CD4-positive, alpha-beta T cell treated with Interferon gamma for 1 hour (primary cell): ENCODE data around the gene NAPEPLD.
"Not testable (repeated sequence)": the region's sequence is repeated elsewhere in the genome, so short reads cannot be mapped to it uniquely, and the experiment has no call there.

ENCODE experiments used
- DNase-seq: peaks from one replicate; pipeline ENCODE4 v3.0.0-alpha.2; 2020

The NAPEPLD gene

DNA sequence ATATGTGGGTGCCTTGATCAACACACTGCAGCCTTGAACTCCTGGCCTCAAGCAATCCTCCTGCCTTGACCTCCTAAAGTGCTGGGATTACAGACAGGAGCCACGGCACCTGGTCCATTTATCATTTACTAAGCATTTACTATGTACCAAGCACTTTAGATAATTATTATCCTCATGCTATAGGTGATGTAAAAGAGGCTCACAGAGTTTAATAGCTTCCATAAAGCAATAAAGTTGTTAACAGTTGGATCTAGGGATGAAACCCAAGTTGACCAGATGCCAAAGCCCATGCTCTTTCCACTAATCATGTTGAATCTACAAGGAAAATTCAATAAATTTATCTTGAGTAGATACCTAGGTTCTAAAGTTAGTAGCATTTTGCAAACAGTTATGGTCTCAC, 5.0 kb downstream of the NAPEPLD start:
- no peak for DNase-seq

DNA sequence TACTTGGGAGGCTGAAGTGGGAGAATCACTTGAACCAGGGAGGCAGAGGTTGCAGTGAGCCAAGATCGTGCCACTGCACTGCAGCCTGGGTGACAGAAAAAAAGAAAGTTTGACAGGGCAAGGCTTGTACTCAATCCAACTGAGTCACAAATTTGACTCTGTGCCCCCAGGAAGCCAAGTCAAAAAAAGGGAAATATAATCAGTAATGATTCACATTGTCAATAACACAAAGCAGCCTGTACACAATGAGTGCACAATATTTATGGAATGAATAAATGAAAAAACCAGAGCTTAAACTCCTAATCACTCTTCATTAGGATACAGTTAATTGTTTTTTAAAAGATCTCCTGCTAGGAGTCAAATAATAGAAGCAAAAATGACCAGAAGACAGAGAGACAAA, 6.4 kb downstream of the NAPEPLD start:
- DNase-seq, result no peak

DNA sequence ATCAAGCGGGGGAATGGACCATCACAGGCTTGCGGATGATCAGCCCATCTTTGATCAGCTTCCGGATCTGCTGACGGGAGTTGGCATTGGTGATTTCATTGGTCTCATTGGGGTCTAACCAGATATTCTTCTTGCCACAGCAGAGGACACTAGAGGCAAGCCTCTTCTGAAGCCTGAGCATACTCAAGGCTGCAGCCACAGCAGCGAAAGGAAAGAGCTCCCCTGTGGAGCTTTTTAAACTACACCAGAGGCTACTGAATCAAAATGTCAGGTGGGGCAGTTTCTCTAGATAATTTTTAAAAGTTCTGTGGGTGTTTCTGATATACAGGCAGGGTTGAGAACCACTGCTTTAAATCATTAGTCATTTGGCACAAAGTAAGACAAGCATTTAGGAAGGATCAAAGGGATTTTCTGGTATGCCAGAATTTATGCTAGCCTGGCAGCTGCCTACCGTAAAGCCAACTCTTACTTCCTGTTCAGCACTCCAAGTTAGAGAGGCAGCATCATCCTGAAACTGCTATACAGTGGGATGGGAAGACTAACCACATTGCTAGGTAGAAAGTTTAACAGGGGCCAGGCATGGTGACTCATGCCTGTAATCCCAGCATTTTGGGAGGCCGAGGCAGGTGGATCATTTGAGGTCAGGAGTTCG, 7.0 kb downstream of the NAPEPLD start:
- no peak for DNase-seq

DNA sequence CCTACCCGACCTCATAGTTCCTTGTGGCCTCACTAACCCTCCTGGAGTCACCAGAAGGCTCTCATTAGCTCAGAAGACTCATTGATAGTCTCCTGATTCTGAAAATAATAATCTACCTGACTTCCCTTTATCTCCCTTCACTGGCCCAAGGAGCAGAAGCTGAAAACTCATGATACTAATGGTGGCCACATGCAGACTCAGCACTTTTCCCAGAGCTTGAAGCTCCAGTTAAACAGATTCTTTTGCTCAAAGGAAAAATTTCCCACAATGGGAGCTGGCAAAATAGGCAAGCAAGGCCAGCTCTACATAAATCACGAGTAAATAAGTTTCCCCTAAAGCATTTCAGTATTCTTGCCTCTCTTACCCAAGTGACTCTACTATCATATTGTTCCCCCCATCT, 8.2 kb downstream of the NAPEPLD start:
- no peak for DNase-seq

DNA sequence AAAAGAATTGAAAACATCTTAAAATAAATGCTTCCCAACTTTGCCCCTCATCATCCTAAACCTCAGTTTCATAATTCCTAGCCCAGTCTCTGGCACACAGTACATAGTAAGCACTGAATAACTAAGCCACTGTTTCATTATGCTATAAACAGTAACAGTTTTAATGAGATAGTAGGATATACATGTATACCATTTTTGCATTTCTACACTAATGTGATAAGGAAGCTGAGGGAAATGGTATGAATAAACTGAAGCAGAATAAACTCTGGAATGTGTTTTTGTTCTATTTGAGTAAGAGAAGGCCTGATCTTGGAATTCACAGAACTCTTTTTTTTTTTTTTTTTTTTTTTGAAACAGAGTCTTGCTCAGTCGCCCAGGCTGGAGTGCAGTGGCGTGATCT, 8.8 kb downstream of the NAPEPLD start:
- DNase-seq, result no peak

DNA sequence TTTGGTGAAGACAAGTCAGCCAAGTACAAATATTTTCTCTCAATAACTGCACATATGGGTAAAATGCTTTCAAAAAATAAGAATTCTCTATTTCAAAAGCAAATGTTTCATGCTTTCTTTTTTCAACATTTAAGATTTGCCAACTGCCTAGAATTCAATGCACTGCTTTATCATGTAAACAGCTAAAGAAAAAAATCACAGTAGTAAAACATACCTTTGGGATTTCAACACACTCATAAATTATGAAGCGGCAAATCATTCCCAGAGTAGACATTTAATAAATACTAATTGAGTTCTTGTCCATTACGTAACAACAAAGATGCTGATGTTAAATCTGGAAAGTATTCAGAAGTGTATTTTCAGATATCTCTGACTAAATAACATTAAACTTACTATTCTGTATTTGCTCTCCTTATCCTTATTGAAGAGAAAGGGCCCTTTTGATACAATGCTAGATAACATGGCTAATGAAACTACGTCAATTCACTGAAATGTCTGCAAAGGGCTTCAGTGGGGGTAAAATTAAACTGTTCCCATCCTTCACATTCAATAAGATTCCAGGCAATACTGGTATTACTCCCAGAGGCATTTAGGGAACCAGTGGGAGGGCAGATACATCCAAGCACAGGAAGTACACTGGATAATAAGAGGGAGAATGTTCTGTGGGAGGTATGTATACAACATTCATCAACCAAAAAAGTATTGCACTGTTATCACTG, 13.9 kb downstream of the NAPEPLD start:
- DNase-seq, result no peak

DNA sequence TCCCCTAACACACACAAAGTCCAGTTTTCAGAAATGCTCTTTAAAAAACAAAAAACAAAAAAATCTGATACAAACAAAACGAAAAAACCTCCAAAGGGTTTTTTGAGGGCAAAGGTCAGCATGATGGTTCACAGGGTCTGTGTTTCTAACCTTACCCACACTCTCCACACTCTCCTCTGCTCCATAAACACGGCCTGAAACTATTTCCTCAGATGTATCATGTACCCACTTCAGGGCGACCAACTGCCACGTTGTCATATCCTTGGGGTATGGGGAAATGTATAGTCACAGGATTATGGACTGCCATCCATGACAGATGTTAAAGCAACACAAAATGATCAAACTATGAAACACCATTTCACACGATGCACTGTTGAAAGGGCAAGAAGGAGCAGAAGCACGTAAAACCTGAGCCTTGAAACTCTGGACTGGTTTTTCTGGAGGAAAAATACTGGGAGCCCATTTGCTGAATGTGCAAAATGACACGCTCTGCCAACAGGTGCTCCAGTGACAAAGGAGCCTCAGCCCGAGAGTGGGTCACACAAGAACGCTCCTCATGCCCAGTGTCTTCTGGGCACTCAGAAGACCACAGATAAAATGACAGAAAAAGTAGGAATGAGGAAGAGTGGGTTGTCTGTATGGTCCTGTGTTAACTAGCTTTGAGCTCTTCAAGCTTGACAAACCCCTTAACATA, 15.8 kb downstream of the NAPEPLD start:
- DNase-seq, result no peak

DNA sequence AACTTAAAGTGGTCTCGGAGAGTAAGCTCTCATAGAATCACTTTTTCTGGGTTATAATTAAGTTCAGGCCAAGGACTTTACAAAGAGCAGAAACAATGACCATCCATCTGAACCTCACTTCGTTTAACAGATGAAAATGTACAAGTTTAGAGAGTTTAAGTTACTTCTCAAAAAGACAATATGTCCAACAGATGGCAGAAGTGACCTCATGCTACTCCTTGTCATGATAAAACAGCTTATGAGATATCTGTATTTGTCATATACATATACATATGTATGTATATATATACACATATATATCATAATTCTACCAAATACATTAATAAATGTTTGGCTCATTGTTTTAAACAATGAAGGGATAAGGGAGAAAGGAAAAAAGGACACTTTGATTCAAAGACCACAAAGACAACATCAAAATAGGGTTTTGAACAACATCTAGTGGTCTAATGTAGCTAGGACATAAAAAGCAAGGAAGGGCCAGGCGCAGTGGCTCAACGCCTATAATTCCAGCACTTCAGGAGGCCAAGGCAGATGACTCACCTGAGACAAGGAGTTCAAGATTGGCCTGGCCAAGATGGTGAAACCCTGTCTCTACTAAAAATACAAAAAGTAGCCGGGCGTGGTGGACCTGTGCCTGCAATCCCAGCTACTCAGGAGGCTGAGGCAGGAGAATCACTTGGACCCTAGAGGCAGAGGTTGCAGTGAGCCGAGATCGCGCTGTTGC, 17.8 kb downstream of the NAPEPLD start:
- DNase-seq, result no peak

DNA sequence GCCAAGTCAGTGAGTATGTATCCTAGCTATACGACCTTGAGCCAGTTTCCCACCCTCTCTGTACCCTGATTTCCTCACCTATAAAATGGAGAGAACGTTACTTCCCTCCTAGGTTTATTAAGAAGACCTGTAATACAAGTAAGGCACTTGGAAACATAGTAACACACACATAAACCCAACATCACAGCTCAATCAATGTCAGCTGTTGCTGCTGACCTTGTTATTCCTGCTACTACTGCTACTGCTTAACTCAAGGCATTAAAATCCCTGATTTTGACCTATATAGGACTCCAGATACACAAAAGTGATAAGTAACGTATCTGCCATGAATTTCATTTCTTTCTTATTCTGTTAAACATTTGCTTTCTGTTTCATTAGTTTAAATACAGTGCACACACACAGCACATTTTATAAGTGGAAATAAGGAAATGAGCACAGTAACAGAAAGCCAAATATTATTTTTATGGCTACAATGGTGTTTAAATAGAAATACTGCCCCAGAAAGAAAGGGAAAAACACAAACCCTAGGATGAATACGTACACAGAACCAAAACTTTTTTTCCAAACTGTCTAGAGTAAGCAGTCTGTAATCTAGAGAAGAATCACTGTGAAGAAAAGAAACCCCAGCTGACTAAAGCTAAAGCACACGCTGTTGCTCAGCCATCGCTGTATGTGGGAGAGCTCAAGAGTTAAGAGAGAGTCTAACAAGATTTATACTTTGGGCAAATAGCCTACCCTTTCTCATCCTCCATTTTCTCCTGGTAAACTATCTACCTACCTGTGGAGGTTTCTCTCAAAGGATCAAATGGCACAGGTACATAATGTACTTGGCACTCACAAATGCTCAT, 19.0 kb downstream of the NAPEPLD start:
- DNase-seq, result no peak

DNA sequence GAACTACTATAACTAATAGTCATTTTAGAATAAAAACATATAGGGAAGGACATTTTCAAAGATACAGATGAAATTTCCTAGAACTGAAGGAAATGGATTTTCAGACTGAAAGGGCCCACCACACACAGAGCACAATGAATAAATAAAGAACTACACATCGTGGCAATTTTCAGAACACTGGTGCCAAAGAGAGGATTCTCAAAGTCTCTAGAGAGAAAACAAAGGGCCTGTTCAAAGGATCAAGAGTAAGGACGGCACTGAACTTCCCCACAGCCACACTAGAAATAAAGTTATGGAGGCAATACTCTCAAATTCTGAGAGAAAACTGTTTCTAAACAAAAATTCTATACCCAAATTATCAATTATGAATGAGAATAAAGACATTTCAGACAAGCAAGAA, 21.9 kb downstream of the NAPEPLD start:
- DNase-seq, result no peak

DNA sequence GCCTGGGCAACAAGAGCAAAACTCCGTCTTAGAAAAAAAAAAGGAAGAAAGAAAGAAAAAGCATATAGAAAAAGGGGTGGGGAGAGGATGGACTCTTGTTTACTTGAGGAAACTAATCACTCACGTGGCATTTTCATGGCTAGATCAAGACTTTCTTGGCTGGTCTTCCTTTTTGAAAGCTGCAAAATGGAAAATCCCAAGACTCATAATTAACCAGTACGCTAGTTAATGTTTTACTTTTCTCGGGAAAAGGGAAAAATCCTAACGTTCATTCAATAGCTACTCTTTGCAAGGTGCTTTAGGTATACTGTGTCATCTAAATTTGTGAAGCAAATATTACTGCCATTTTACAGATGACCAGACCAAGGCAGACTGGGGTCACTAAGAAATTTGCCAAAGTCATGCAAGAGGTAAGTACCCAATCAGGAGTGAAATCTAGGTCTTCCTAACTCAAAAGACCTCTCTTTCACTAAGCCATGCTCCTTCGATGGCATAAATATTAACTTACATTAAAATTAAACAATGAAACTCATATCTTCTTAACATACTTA, 24.4 kb downstream of the NAPEPLD start:
- DNase-seq, result no peak

DNA sequence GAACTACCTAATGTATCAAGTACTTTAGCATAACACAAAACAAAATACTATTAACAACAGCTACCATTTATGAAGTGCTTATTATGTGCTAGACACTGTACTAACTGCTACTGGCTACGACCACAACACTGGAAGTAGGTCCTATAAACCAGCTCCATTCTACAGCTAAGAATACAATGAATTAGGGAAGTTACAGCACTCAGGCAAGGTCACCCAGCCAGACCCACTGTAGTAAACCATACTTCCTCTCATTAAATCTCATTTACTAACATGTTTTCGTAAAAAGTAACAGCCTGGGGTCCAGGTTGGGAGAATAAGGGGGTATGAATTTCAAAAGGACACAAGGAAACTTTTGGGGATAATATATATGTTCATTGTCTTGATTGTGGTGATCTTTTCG, 25.4 kb downstream of the NAPEPLD start:
- no peak for DNase-seq

DNA sequence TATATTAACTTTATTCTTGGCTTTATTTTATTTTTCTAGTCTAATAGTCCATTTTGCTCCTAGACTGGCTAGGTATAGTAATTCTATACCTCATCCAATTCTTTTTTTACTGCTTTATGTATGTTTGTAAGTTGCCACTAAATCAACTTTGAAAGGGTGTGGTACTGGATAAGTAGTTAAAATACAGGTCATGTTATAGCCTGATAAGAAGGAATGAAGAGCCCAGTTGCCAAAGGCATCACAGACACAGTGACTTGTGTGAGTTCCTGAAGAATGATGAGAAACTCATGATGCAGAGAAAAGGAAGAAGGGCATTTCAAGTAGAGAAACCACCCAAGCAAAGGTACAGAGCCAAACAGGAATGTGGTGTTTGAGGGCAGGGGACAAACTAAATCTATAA, 27.3 kb downstream of the NAPEPLD start:
- no peak for DNase-seq

DNA sequence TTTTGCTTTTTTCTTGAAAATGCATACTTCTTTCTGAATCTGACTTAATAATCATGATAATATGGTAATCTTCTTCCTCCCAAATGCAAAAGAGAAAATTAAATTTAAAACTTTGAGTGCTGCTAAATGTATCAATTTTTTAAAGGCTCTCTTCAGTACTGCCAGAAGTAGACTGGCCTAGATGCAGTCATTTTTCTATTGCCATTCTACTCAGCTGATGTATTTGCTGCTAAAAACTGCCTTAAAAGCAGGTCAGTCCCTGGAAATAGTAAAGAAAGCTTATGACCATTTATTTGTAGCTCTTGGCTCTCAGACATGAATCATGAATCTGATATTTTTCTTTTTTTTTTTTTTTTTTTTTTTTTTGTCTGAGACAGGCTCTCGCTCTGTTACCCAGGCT, 28.5 kb downstream of the NAPEPLD start:
- no peak for DNase-seq

DNA sequence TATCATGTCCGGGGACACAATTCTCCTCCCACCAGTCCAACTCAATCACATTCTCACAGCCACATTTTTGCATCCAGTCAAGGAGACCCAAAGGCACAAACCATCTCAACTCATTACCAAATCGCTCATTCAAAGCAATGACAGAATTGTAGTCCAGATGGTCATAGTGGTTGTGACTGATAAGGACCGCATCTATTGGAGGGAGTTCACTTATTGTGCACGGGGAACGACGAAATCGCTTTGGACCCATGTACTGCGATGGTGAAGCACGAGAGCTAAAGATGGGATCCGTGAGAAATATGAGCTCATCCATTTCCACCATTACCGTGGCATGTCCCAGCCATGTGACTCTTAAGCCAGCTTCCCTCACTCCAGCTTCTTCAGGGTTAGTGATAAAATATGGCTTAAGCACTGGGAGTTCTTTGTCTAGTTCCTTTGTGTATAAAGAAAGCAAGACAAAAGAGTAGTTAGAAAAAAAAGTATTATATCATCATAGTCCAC, 29.1 kb downstream of the NAPEPLD start:
- no peak for DNase-seq

DNA sequence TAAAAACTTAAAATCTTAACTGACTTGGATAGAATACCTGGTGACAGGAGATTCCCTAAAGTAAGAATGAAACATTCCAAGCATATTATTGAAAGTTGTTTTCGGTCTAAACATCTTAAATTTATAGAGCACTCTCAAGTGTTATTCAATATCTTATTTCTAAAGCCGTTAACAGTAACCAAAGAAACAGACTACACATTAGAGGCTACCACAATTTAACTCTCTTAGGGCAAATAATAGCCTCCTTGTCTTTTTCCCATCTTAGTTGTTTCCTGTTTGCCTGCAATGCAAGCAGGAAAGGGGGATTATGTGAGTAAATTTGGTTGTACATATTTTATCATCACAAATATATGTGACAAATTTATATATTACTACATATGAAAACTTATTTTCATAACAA, 31.4 kb downstream of the NAPEPLD start:
- no peak for DNase-seq

DNA sequence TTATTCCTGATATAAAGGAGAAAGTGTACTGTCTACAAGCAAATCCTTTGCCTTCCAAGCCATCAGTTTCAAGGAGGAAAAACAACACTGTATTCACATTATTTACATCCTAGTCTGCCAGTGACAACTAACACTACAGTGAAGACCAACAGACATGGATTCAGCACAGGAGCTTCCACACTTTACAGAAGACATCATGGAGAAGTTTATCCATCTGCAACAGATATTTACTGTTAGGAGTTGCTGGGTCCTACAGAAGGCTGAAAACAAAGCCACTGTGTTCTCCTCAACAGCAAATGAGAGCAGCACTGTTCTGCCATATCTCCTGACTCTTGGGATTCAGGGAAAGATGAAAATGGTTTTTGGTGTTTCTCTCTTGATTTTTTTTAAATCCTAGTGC, 31.9 kb downstream of the NAPEPLD start:
- DNase-seq, result no peak

DNA sequence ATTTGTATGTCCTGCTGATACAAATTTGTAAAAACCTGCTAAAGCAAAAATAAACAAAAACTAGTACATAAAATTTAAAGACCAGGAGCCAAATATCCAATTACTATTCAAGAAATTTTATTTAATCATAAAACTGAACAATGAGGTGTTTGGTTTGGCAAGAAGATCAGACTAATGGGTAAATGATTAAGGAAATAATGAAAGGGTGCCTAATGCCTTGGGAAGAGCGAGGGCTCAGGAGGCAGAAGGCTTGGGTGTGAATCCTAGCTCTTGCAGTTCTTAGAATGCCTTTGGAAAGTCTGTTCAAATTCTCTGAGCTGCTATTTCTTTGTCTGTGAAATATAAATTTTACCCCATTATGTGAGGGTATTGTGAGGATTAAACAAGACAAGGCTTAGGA, 32.4 kb downstream of the NAPEPLD start:
- no peak for DNase-seq

DNA sequence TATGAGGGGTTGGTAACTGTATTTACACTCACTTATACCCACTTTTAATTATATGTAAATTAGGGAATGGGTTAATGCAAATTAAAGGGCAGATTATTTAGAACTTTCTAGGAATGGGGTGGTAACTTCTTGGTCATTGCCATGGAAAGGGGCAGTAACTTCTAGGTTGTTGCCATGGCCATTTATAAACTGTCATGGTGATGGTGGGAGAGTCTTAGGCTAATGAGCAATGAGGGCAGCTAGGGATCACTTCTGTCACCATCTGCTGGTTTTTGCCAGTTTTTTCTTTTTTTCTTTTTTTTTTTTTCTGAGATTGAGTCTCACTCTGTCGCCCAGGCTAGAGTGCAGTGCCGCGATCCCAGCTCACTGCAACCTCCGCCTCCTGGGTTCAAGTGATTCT, 33.1 kb downstream of the NAPEPLD start:
- no peak for DNase-seq

DNA sequence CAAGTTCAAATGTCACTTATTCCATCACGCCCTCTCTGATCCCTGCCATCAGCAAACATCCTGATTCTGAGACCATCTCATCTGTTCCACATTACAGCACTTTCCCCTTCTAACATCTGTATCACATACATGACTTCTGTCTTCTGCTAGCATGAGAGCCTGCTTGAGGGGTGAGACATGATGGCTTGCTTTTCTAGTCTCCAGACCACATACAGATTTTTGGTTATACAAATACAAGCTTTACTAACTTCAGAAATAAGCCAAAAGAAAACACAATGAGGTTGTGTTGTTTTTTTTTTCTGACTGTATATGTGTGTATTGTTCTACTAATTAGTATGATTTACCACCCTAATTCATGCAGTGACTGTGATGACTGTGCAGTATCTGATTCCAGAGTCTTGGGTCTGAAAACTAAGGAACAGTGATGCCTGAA, 34.3 kb downstream of the NAPEPLD start:
- no peak for DNase-seq

DNA sequence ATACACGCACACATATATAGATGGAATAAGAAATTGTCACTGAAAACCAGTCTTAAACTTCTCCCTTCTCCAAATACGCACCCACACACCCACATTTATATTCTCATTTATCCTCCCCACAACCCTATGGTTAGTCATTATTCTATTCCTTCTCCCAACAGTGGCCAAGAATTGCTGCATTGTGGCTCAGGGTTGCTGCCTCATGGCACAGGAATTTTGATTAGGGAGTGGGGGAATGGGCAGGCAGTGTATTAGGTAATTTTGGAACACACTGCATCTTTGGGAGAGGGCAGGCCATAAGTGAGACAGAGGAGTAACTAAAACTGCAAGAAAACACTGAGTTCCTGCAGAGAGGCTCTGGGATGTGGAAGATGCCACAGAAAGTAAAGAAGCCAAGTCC, 35.7 kb downstream of the NAPEPLD start:
- no peak for DNase-seq

DNA sequence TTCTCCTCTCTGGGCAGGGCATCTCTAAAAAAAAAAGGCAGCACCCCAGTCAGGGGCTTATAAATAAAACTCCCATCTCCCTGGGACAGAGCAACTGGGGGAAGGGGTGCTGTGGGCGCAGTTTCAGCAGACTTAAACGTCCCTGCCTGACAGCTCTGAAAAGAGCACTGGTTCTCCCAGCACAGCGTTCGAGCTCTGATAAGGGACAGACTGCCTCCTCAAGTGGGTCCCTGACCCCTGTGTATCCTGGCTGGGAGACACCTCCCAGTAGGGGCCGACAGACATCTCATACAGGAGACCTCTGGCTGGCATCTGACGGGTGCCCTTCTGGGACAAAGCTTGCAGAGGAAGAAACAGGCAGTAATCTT, 42.2 kb downstream of the NAPEPLD start:
- DNase-seq, result not testable (repeated sequence)
